ENCODE measurements around the gene CDH2. TPM values are rescaled to one million over a fixed set of nuclear protein-coding genes. Genes with fewer than 3 reads are reported as not detected.

CDH2 gene
- total RNA-seq, 1 experiment from 2014 or later: 42.3 TPM

GRCh38 chr18:28081516-28081915, 95.4 kb downstream of the CDH2 start:
- in situ Hi-C loops (cut with HindIII; ENCODE audit: low pct_unique_long_range_greater_than_20kb, low sequenced_read_pairs): no loop called here
- ATAC-seq: no peak
- POLR2A ChIA-PET: no interaction called here

GRCh38 chr18:28080876-28081300, 96.0 kb downstream of the CDH2 start:
- H3K4me1 ChIP-seq (ENCODE audit: control insufficient read depth, insufficient read depth, low read length): no peaks in the 10 kb centered on the region; the same call in 1 of the 2 replicates
- no peak overlapping the region for H3K27ac ChIP-seq (ENCODE audit: low read length)
- ChIA-PET POLR2A (no interaction called here), CTCF (no interaction called here)
- no peak overlapping the region for H3K4me3 ChIP-seq (ENCODE audit: low read depth in 2 of 2, low read length in 2 of 2)
- H3K9me3 ChIP-seq (ENCODE audit: control insufficient read depth, insufficient read depth, low read depth, low read length): no peaks in the 10 kb centered on the region
- BruUV-seq (replicated peaks): no TSS peak
- ATAC-seq: no peak
- in situ Hi-C loops (cut with HindIII; ENCODE audit: low pct_unique_long_range_greater_than_20kb, low sequenced_read_pairs) (no loop called here), intact Hi-C loops (cut with micrococcal nuclease; ENCODE audit: unreplicated experiment) (no loop called here)
- DNase-seq (ENCODE audit: low read depth, low spot score): no peak
- TF ChIP-seq TCF7L2 (IDR thresholded peaks at IDR 0.05; ENCODE audit: low read depth, low read length): no peak
- TF ChIP-seq POLR2AphosphoS5 (IDR thresholded peaks at IDR 0.05; ENCODE audit: low read depth, low read length): no peak
- TF ChIP-seq SIN3A (IDR thresholded peaks at IDR 0.05; ENCODE audit: borderline replicate concordance, insufficient read depth, low read depth, low read length): no peak
- TF ChIP-seq, protein P1, sequence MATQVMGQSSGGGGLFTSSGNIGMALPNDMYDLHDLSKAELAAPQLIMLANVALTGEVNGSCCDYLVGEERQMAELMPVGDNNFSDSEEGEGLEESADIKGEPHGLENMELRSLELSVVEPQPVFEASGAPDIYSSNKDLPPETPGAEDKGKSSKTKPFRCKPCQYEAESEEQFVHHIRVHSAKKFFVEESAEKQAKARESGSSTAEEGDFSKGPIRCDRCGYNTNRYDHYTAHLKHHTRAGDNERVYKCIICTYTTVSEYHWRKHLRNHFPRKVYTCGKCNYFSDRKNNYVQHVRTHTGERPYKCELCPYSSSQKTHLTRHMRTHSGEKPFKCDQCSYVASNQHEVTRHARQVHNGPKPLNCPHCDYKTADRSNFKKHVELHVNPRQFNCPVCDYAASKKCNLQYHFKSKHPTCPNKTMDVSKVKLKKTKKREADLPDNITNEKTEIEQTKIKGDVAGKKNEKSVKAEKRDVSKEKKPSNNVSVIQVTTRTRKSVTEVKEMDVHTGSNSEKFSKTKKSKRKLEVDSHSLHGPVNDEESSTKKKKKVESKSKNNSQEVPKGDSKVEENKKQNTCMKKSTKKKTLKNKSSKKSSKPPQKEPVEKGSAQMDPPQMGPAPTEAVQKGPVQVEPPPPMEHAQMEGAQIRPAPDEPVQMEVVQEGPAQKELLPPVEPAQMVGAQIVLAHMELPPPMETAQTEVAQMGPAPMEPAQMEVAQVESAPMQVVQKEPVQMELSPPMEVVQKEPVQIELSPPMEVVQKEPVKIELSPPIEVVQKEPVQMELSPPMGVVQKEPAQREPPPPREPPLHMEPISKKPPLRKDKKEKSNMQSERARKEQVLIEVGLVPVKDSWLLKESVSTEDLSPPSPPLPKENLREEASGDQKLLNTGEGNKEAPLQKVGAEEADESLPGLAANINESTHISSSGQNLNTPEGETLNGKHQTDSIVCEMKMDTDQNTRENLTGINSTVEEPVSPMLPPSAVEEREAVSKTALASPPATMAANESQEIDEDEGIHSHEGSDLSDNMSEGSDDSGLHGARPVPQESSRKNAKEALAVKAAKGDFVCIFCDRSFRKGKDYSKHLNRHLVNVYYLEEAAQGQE (IDR thresholded peaks at IDR 0.05; ENCODE audit: insufficient read depth in 1 of 2, low read depth in 2 of 2, low read length in 1 of 2): no peak
- no peak for TF ChIP-seq CTCF (IDR thresholded peaks at IDR 0.05)
- no peaks in the 10 kb centered on the region for H3K27me3 ChIP-seq (ENCODE audit: control insufficient read depth, insufficient read depth, low read length)
- H3K36me3 ChIP-seq (ENCODE audit: control insufficient read depth, insufficient read depth, low read length): no peaks in the 10 kb centered on the region

More at GRCh38 chr18:28081516-28081915, 95.4 kb downstream of the CDH2 start:
- TF ChIP-seq SIN3A (IDR thresholded peaks at IDR 0.05; ENCODE audit: borderline replicate concordance, insufficient read depth, low read depth, low read length) (no peak), POLR2AphosphoS5 (IDR thresholded peaks at IDR 0.05; ENCODE audit: low read depth, low read length) (no peak)
- no peaks in the 10 kb centered on the region for H3K27me3 ChIP-seq (ENCODE audit: control insufficient read depth, insufficient read depth, low read length)
- no peak overlapping the region for H3K4me3 ChIP-seq (ENCODE audit: low read depth in 2 of 2, low read length in 2 of 2)
- no peaks in the 10 kb centered on the region for H3K36me3 ChIP-seq (ENCODE audit: control insufficient read depth, insufficient read depth, low read length)
- BruUV-seq (replicated peaks): no TSS peak
- H3K27ac ChIP-seq (ENCODE audit: low read length): no peak overlapping the region
- no peaks in the 10 kb centered on the region for H3K9me3 ChIP-seq (ENCODE audit: control insufficient read depth, insufficient read depth, low read depth, low read length)
- intact Hi-C loops (cut with micrococcal nuclease; ENCODE audit: unreplicated experiment): no loop called here
- no peaks in the 10 kb centered on the region; the same call in 1 of the 2 replicates for H3K4me1 ChIP-seq (ENCODE audit: control insufficient read depth, insufficient read depth, low read length)
- CTCF ChIA-PET: no interaction called here
- DNase-seq (ENCODE audit: low read depth, low spot score): no peak

DNA sequence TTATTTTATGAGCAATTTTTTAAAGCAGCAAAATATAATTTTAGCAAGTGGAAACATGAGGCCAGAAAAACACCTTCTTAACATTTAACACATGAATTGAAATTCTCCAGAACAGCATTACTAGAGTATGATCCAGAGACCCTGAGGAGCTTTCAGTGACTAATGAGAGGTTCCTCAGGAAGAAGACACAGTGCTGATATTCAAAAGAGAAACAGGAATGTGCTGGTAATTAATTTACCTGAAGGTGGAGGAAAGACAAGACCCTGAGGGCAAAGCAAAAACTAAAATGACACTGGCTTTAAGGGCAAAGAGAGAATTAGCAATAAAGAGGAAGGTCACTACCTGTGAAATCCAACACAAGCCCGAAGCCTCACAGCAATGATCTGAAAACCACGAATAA, 97.0 kb downstream of the CDH2 start:
- DNase-seq (ENCODE audit: low read depth, low spot score) (no peak), ATAC-seq (no peak)
- no peaks in the 10 kb centered on the region for H3K27me3 ChIP-seq (ENCODE audit: control insufficient read depth, insufficient read depth, low read length)
- no TSS peak for BruUV-seq (replicated peaks)
- H3K9me3 ChIP-seq (ENCODE audit: control insufficient read depth, insufficient read depth, low read depth, low read length): no peaks in the 10 kb centered on the region
- POLR2A ChIA-PET: no interaction called here
- TF ChIP-seq TCF7L2 (IDR thresholded peaks at IDR 0.05; ENCODE audit: low read depth, low read length) (no peak), CTCF (IDR thresholded peaks at IDR 0.05) (no peak), SIN3A (IDR thresholded peaks at IDR 0.05; ENCODE audit: borderline replicate concordance, insufficient read depth, low read depth, low read length) (no peak), POLR2AphosphoS5 (IDR thresholded peaks at IDR 0.05; ENCODE audit: low read depth, low read length) (no peak)
- TF ChIP-seq, protein P1 (IDR thresholded peaks at IDR 0.05; ENCODE audit: insufficient read depth in 1 of 2, low read depth in 2 of 2, low read length in 1 of 2): no peak
- H3K4me1 ChIP-seq (ENCODE audit: control insufficient read depth, insufficient read depth, low read length): no peaks in the 10 kb centered on the region; the same call in 1 of the 2 replicates
- H3K36me3 ChIP-seq (ENCODE audit: control insufficient read depth, insufficient read depth, low read length): no peaks in the 10 kb centered on the region
- CTCF ChIA-PET: no interaction called here
- in situ Hi-C loops (cut with HindIII; ENCODE audit: low pct_unique_long_range_greater_than_20kb, low sequenced_read_pairs) (no loop called here), intact Hi-C loops (cut with micrococcal nuclease; ENCODE audit: unreplicated experiment) (no loop called here)
- H3K4me3 ChIP-seq (ENCODE audit: low read depth in 2 of 2, low read length in 2 of 2): no peak overlapping the region
- H3K27ac ChIP-seq (ENCODE audit: low read length): no peak overlapping the region
